IPS-18a (cell line): ENCODE measurements around the gene KYNU.

Experiments
- H3K27ac ChIP-seq: one replicate; pipeline ENCODE4 v1.5.1; 2013; ENCODE audit warnings: low read length
- H3K27me3 ChIP-seq: one replicate; pipeline ENCODE4 v1.6.1; 2013; ENCODE audit warnings: mild to moderate bottlenecking, low read length; ENCODE audit not compliant: control insufficient read depth, insufficient read depth
- H3K36me3 ChIP-seq: one replicate; pipeline ENCODE4 v1.6.1; 2013; ENCODE audit warnings: low read depth, low read length; ENCODE audit not compliant: control insufficient read depth
- H3K4me1 ChIP-seq: one replicate; pipeline ENCODE4 v1.6.1; 2013; ENCODE audit warnings: low read depth, low read length; ENCODE audit not compliant: control insufficient read depth
- H3K4me3 ChIP-seq: one replicate; pipeline ENCODE4 v1.5.1; 2013; ENCODE audit warnings: low read length
- H3K9ac ChIP-seq: one replicate; pipeline ENCODE4 v1.6.1; 2013; ENCODE audit warnings: mild to moderate bottlenecking, low read length, moderate library complexity
- H3K9me3 ChIP-seq: one replicate; pipeline ENCODE4 v1.6.1; 2013; ENCODE audit warnings: low read depth, low read length; ENCODE audit not compliant: control insufficient read depth

KYNU gene

DNA sequence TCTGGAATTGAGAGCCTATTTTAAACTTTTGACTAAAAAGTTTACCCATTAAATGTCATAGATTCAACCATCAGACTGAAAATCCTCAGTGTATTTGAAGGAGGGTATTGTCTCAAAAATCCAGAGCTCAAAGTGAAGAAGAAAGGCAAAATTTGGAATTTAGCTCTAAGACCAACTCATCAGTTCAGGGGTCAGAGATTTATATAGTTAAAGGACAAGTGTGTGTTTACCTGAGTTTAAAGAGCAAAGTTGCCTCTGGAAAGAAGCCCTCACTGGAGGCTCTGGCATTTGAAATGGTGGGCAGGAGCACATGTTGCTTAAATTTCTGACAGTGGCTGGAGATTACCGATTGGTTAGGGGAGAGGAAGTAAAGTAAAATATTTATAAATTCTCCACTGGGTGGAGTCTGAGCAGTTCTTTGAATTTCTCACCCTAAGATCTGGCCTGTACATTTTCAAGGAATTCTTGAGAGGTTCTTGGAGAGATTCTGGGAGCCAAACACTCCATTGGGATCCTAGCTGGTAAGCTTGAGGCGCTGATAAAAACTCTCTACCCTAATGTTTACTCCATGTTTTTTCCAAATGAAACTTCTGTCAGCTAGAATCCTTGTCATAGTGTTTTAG lies at the start of gene KYNU:
TSS of gene KYNU (plus strand) at position 449 of the 623 bp plus-strand sequence. CDS start 7,704 bp downstream, outside the sequence.
- H3K27ac ChIP-seq: no peak within 1 kb of the TSS
- no peaks in the 10 kb centered on the region for H3K9me3 ChIP-seq
- no peaks in the 10 kb centered on the region for H3K27me3 ChIP-seq
- no peaks in the 10 kb centered on the region for H3K36me3 ChIP-seq
- H3K4me1 ChIP-seq: no peaks in the 10 kb centered on the region
- H3K9ac ChIP-seq: no peak within 1 kb of the TSS
- no peak within 1 kb of the TSS for H3K4me3 ChIP-seq

DNA sequence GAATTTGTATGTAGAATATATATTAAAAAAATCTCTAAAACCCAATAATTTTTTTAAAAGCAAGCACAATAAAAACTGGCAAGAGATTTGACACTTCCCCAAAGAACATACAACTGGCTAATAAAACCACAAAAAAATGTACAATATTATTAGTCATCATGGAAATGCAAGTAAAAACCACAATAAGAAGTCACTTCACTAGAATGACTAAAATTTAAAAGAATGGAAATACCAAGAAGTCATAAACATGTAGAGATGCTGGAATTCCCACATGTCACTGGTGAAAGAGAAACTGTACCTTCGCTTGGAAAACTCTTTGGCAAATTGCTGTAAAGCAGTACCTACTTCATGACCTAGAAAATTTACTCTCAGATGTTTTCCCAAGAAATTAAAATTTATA lies 43.4 kb upstream of the KYNU start:
- no peaks in the 10 kb centered on the region for H3K9me3 ChIP-seq
- no peak overlapping the region for H3K9ac ChIP-seq
- no peak overlapping the region for H3K4me3 ChIP-seq
- no peak overlapping the region for H3K27ac ChIP-seq
- no peaks in the 10 kb centered on the region for H3K27me3 ChIP-seq
- H3K4me1 ChIP-seq: peaks cover 7% of the 10 kb centered on the region
- no peaks in the 10 kb centered on the region for H3K36me3 ChIP-seq

- Histone ChIP-seq H3K4me3 (no peak overlapping the region), H3K9me3 (no peaks in the 10 kb centered on the region)
These were observed 37.0 kb upstream of the KYNU start for GRCh38 chr2:142840436-142840835.

GRCh38 chr2:142841788-142842187 lies 35.7 kb upstream of the KYNU start:
- Histone ChIP-seq H3K27me3 (no peaks in the 10 kb centered on the region), H3K27ac (no peak overlapping the region), H3K36me3 (no peaks in the 10 kb centered on the region), H3K9me3 (no peaks in the 10 kb centered on the region), H3K9ac (no peak overlapping the region), H3K4me3 (no peak overlapping the region), H3K4me1 (peaks cover 7% of the 10 kb centered on the region)

More at GRCh38 chr2:142840436-142840835, 37.0 kb upstream of the KYNU start:
- H3K27ac ChIP-seq: no peak overlapping the region
- H3K27me3 ChIP-seq: no peaks in the 10 kb centered on the region
- H3K9ac ChIP-seq: no peak overlapping the region
- H3K4me1 ChIP-seq: peaks cover 14% of the 10 kb centered on the region
- no peaks in the 10 kb centered on the region for H3K36me3 ChIP-seq

DNA sequence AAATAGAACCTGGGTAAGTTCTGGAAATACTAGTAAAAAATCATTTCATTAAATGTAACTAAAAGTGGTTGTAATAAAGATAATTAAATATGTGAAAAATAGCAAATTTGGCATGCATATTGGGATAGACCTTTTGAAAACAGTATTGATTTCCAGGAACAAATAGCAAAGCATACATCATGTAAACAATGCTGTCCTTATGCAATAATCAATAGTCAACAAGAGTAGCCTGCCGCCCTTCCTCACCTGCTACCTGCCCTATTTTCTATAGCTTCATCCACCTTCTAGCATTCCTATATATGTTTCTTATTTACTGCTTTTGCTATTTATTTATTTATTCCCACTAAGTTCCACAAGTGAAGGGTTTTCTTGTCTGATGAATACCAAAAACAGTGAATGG lies 35.1 kb upstream of the KYNU start:
- no peak overlapping the region for H3K4me3 ChIP-seq
- no peak overlapping the region for H3K9ac ChIP-seq
- no peaks in the 10 kb centered on the region for H3K27me3 ChIP-seq
- no peak overlapping the region for H3K27ac ChIP-seq
- no peaks in the 10 kb centered on the region for H3K9me3 ChIP-seq
- H3K4me1 ChIP-seq: peaks cover 7% of the 10 kb centered on the region
- H3K36me3 ChIP-seq: no peaks in the 10 kb centered on the region

GRCh38 chr2:142843731-142844130 lies 33.7 kb upstream of the KYNU start:
- H3K9ac ChIP-seq: no peak overlapping the region
- H3K4me1 ChIP-seq: peaks cover 7% of the 10 kb centered on the region
- no peak overlapping the region for H3K27ac ChIP-seq
- no peaks in the 10 kb centered on the region for H3K36me3 ChIP-seq
- no peaks in the 10 kb centered on the region for H3K27me3 ChIP-seq
- H3K4me3 ChIP-seq: no peak overlapping the region
- H3K9me3 ChIP-seq: no peaks in the 10 kb centered on the region

- peaks cover 7% of the 10 kb centered on the region for H3K4me1 ChIP-seq
- no peak overlapping the region for H3K27ac ChIP-seq
- no peaks in the 10 kb centered on the region for H3K27me3 ChIP-seq
- H3K4me3 ChIP-seq: no peak overlapping the region
- no peaks in the 10 kb centered on the region for H3K36me3 ChIP-seq
- no peaks in the 10 kb centered on the region for H3K9me3 ChIP-seq
- H3K9ac ChIP-seq: no peak overlapping the region
These were observed 29.3 kb upstream of the KYNU start for GRCh38 chr2:142848023-142848606.

DNA sequence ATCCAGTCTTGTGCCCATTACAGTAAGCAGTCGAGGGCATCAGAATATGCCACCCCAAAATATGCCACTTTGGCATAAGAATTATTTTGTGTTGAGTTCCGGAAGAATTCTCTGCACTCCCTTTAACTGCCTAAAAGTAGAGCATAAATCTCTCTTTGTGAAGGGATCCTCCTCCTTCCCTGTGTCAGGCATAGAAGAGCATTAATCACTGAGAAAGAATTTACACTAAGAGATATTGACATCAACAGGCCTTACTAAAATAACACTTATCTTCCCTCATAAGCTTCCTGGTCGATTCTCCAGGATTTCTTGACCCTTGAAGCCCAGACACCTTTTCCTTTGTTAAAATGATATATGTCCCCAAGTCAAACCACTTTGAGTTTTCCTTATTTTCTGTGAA lies 27.6 kb upstream of the KYNU start:
- Histone ChIP-seq H3K4me3 (no peak overlapping the region), H3K27ac (no peak overlapping the region), H3K36me3 (no peaks in the 10 kb centered on the region), H3K4me1 (no peaks in the 10 kb centered on the region), H3K9ac (no peak overlapping the region), H3K9me3 (no peaks in the 10 kb centered on the region), H3K27me3 (no peaks in the 10 kb centered on the region)

DNA sequence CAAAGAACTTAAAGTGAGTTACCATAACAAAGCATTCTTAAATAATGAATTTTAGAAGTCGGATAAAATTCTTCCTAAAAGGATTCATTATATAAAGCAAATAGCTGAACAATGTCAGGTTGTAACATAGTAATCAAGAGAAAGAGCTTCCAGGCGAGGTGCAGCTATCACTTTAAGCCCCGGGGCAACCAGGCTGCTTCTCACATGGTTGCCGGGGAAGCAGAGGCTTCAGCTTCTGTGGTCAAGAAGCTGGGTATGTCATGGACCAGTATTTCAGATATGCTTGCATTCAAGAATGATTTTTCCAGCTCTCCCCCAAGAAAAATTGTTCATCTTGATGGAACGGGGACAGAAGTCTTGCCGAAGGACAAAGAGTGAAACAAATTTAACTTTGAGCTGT lies 23.6 kb upstream of the KYNU start:
- H3K4me1 ChIP-seq: no peaks in the 10 kb centered on the region
- H3K9ac ChIP-seq: no peak overlapping the region
- H3K9me3 ChIP-seq: no peaks in the 10 kb centered on the region
- H3K36me3 ChIP-seq: no peaks in the 10 kb centered on the region
- no peak overlapping the region for H3K4me3 ChIP-seq
- H3K27me3 ChIP-seq: no peaks in the 10 kb centered on the region
- no peak overlapping the region for H3K27ac ChIP-seq

- H3K4me3 ChIP-seq: no peak overlapping the region
- no peaks in the 10 kb centered on the region for H3K9me3 ChIP-seq
- no peak overlapping the region for H3K27ac ChIP-seq
- no peaks in the 10 kb centered on the region for H3K4me1 ChIP-seq
- no peaks in the 10 kb centered on the region for H3K27me3 ChIP-seq
- H3K36me3 ChIP-seq: no peaks in the 10 kb centered on the region
- no peak overlapping the region for H3K9ac ChIP-seq
These were observed 20.0 kb upstream of the KYNU start for GRCh38 chr2:142857256-142858164.

- Histone ChIP-seq H3K9ac (no peak overlapping the region), H3K27me3 (no peaks in the 10 kb centered on the region), H3K4me3 (no peak overlapping the region), H3K36me3 (no peaks in the 10 kb centered on the region), H3K4me1 (no peaks in the 10 kb centered on the region), H3K9me3 (no peaks in the 10 kb centered on the region), H3K27ac (no peak overlapping the region)
These were observed 18.5 kb upstream of the KYNU start for GRCh38 chr2:142858961-142859360.
